ENCODE data around the gene ZNF14. TPM values are rescaled to one million over a fixed set of nuclear protein-coding genes. Genes with fewer than 3 reads are reported as not detected.

The ZNF14 gene
- total and polyA plus RNA-seq, 2 experiments from 2014 or later, result 4.6 to 10.2 TPM

DNA sequence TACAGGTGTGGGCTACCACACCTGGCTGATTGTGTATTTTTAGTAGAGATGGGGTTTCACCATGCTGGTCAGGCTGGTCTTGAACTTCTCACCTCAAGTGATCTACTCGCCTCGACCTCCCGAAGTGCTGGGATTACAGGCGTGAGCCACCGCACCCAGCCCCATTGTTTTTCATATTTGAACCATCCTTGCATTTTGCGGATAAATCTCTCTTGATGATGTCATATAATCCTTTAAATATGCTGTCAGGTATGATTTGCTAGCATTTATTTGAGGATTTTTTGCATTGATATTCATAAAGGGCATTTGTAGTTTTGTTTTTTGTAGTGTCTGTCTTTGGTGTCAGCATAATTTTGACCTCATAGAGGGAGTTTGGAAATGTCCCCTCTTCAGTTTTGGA is 58.6 kb downstream of the ZNF14 start:
- Histone ChIP-seq H3K9me2 (ENCODE audit: insufficient read depth) (no peaks in the 10 kb centered on the region; the same call in 1 of the 2 replicates), H3K36me3 (ENCODE audit: insufficient read depth) (peaks cover 37% of the 10 kb centered on the region), H4K20me1 (replicated peaks; ENCODE audit: insufficient read depth) (peaks cover 66% of the 10 kb centered on the region), H3K27ac (ENCODE audit: low read depth) (no peak overlapping the region), H3K27me3 (ENCODE audit: insufficient read depth) (no peaks in the 10 kb centered on the region), H3K4me2 (no peak overlapping the region), H3K79me2 (replicated peaks; ENCODE audit: insufficient read depth) (peaks cover 91% of the 10 kb centered on the region), H3K4me3 (no peak overlapping the region), H3F3A (replicated peaks; ENCODE audit: low read depth) (peaks cover 21% of the 10 kb centered on the region), H3K4me1 (ENCODE audit: insufficient read depth) (peaks cover 13% of the 10 kb centered on the region), H2AFZ (no peak overlapping the region)
- TF ChIP-seq EZH2phosphoT487 (IDR thresholded peaks at IDR 0.05; ENCODE audit: unreplicated experiment), result no peak
- TF ChIP-seq, protein P1, sequence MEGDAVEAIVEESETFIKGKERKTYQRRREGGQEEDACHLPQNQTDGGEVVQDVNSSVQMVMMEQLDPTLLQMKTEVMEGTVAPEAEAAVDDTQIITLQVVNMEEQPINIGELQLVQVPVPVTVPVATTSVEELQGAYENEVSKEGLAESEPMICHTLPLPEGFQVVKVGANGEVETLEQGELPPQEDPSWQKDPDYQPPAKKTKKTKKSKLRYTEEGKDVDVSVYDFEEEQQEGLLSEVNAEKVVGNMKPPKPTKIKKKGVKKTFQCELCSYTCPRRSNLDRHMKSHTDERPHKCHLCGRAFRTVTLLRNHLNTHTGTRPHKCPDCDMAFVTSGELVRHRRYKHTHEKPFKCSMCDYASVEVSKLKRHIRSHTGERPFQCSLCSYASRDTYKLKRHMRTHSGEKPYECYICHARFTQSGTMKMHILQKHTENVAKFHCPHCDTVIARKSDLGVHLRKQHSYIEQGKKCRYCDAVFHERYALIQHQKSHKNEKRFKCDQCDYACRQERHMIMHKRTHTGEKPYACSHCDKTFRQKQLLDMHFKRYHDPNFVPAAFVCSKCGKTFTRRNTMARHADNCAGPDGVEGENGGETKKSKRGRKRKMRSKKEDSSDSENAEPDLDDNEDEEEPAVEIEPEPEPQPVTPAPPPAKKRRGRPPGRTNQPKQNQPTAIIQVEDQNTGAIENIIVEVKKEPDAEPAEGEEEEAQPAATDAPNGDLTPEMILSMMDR (conservative IDR thresholded peaks at IDR 0.05; ENCODE audit: low read depth in 2 of 2), result no peak
- TF ChIP-seq, protein P2, sequence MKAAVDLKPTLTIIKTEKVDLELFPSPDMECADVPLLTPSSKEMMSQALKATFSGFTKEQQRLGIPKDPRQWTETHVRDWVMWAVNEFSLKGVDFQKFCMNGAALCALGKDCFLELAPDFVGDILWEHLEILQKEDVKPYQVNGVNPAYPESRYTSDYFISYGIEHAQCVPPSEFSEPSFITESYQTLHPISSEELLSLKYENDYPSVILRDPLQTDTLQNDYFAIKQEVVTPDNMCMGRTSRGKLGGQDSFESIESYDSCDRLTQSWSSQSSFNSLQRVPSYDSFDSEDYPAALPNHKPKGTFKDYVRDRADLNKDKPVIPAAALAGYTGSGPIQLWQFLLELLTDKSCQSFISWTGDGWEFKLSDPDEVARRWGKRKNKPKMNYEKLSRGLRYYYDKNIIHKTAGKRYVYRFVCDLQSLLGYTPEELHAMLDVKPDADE (IDR thresholded peaks at IDR 0.05), result no peak
- no peak for TF ChIP-seq ZNF331 (CRISPR knock-in tag; IDR thresholded peaks at IDR 0.05; ENCODE audit: low read depth)
- no peak for TF ChIP-seq STAT1 (IDR thresholded peaks at IDR 0.05; ENCODE audit: unreplicated experiment)
- no peak for TF ChIP-seq NANOG (IDR thresholded peaks at IDR 0.05; ENCODE audit: borderline replicate concordance)
- TF ChIP-seq, protein P3, sequence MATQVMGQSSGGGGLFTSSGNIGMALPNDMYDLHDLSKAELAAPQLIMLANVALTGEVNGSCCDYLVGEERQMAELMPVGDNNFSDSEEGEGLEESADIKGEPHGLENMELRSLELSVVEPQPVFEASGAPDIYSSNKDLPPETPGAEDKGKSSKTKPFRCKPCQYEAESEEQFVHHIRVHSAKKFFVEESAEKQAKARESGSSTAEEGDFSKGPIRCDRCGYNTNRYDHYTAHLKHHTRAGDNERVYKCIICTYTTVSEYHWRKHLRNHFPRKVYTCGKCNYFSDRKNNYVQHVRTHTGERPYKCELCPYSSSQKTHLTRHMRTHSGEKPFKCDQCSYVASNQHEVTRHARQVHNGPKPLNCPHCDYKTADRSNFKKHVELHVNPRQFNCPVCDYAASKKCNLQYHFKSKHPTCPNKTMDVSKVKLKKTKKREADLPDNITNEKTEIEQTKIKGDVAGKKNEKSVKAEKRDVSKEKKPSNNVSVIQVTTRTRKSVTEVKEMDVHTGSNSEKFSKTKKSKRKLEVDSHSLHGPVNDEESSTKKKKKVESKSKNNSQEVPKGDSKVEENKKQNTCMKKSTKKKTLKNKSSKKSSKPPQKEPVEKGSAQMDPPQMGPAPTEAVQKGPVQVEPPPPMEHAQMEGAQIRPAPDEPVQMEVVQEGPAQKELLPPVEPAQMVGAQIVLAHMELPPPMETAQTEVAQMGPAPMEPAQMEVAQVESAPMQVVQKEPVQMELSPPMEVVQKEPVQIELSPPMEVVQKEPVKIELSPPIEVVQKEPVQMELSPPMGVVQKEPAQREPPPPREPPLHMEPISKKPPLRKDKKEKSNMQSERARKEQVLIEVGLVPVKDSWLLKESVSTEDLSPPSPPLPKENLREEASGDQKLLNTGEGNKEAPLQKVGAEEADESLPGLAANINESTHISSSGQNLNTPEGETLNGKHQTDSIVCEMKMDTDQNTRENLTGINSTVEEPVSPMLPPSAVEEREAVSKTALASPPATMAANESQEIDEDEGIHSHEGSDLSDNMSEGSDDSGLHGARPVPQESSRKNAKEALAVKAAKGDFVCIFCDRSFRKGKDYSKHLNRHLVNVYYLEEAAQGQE (IDR thresholded peaks at IDR 0.05; ENCODE audit: unreplicated experiment), result no peak
- TF ChIP-seq CREB1 (CRISPR knock-in tag; IDR thresholded peaks at IDR 0.05; ENCODE audit: low read depth), result no peak
- TF ChIP-seq, protein P4, sequence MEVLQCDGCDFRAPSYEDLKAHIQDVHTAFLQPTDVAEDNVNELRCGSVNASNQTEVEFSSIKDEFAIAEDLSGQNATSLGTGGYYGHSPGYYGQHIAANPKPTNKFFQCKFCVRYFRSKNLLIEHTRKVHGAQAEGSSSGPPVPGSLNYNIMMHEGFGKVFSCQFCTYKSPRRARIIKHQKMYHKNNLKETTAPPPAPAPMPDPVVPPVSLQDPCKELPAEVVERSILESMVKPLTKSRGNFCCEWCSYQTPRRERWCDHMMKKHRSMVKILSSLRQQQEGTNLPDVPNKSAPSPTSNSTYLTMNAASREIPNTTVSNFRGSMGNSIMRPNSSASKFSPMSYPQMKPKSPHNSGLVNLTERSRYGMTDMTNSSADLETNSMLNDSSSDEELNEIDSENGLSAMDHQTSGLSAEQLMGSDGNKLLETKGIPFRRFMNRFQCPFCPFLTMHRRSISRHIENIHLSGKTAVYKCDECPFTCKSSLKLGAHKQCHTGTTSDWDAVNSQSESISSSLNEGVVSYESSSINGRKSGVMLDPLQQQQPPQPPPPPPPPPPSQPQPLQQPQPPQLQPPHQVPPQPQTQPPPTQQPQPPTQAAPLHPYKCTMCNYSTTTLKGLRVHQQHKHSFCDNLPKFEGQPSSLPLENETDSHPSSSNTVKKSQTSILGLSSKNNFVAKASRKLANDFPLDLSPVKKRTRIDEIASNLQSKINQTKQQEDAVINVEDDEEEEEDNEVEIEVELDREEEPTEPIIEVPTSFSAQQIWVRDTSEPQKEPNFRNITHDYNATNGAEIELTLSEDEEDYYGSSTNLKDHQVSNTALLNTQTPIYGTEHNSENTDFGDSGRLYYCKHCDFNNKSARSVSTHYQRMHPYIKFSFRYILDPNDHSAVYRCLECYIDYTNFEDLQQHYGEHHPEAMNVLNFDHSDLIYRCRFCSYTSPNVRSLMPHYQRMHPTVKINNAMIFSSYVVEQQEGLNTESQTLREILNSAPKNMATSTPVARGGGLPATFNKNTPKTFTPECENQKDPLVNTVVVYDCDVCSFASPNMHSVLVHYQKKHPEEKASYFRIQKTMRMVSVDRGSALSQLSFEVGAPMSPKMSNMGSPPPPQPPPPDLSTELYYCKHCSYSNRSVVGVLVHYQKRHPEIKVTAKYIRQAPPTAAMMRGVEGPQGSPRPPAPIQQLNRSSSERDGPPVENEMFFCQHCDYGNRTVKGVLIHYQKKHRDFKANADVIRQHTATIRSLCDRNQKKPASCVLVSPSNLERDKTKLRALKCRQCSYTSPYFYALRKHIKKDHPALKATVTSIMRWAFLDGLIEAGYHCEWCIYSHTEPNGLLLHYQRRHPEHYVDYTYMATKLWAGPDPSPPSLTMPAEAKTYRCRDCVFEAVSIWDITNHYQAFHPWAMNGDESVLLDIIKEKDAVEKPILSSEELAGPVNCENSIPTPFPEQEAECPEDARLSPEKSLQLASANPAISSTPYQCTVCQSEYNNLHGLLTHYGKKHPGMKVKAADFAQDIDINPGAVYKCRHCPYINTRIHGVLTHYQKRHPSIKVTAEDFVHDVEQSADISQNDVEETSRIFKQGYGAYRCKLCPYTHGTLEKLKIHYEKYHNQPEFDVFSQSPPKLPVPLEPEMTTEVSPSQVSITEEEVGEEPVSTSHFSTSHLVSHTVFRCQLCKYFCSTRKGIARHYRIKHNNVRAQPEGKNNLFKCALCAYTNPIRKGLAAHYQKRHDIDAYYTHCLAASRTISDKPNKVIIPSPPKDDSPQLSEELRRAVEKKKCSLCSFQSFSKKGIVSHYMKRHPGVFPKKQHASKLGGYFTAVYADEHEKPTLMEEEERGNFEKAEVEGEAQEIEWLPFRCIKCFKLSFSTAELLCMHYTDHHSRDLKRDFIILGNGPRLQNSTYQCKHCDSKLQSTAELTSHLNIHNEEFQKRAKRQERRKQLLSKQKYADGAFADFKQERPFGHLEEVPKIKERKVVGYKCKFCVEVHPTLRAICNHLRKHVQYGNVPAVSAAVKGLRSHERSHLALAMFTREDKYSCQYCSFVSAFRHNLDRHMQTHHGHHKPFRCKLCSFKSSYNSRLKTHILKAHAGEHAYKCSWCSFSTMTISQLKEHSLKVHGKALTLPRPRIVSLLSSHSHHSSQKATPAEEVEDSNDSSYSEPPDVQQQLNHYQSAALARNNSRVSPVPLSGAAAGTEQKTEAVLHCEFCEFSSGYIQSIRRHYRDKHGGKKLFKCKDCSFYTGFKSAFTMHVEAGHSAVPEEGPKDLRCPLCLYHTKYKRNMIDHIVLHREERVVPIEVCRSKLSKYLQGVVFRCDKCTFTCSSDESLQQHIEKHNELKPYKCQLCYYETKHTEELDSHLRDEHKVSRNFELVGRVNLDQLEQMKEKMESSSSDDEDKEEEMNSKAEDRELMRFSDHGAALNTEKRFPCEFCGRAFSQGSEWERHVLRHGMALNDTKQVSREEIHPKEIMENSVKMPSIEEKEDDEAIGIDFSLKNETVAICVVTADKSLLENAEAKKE (CRISPR knock-in tag; IDR thresholded peaks at IDR 0.05), result no peak
- no peak for TF ChIP-seq JUNB (IDR thresholded peaks at IDR 0.05; ENCODE audit: unreplicated experiment)
- no peak for TF ChIP-seq ZNF114 (CRISPR knock-in tag; IDR thresholded peaks at IDR 0.05)
- no peak for TF ChIP-seq EZH2 (IDR thresholded peaks at IDR 0.05; ENCODE audit: low read depth, unreplicated experiment)
- TF ChIP-seq POLR2AphosphoS5 (IDR thresholded peaks at IDR 0.05; ENCODE audit: low read depth), result no peak
- Mint-ChIP-seq H3K27ac (no peak overlapping the region), H3K36me3 (ENCODE audit: low read depth) (peaks cover 84% of the 10 kb centered on the region), H3K9me3 (peaks cover 14% of the 10 kb centered on the region), H3K27me3 (ENCODE audit: insufficient read depth, low read depth, poor library complexity) (peaks cover 9% of the 10 kb centered on the region), H3K4me3 (no peak overlapping the region; the same call in 2 of the 3 replicates), H3K4me1 (peaks cover 11% of the 10 kb centered on the region; the same call in 2 of the 3 replicates)
- no peak for ATAC-seq
- DNase-seq (ENCODE audit: low spot score), result no peak

Measured in GM23338 (cell line).